Measurements from ENCODE around the gene MEX3A. TPM values are rescaled to one million over a fixed set of nuclear protein-coding genes. Genes with fewer than 3 reads are reported as not detected.
"Not testable (repeated sequence)": the region's sequence is repeated elsewhere in the genome, so short reads cannot be mapped to it uniquely, and the experiment has no call there.

Gene MEX3A
- total RNA-seq, 1 donor from 2014 or later, result 114 TPM

GRCh38 chr1:156050376-156050775, 31.9 kb downstream of the MEX3A start:
- TF ChIP-seq CTCF (IDR thresholded peaks at IDR 0.05; ENCODE audit: partially characterized antibody, unreplicated experiment), result no peak
- Mint-ChIP-seq H3K36me3 (ENCODE audit: unreplicated experiment) (peaks cover 1% of the 10 kb centered on the region), H3K4me1 (ENCODE audit: low read depth, unreplicated experiment) (no peaks in the 10 kb centered on the region), H3K9me3 (ENCODE audit: unreplicated experiment) (peaks cover 9% of the 10 kb centered on the region), H3K27ac (ENCODE audit: unreplicated experiment) (no peak overlapping the region), H3K4me3 (ENCODE audit: unreplicated experiment) (no peak overlapping the region), H3K27me3 (ENCODE audit: unreplicated experiment) (peaks cover 10% of the 10 kb centered on the region)
- DNase-seq, result no peak

GRCh38 chr1:156048663-156049258, 33.5 kb downstream of the MEX3A start:
- DNase-seq, result no peak
- peaks cover 7% of the 10 kb centered on the region for H3K9me3 Mint-ChIP-seq (ENCODE audit: unreplicated experiment)
- peaks cover 7% of the 10 kb centered on the region for H3K27me3 Mint-ChIP-seq (ENCODE audit: unreplicated experiment)
- no peak overlapping the region for H3K4me3 Mint-ChIP-seq (ENCODE audit: unreplicated experiment)
- H3K27ac Mint-ChIP-seq (ENCODE audit: unreplicated experiment), result no peak overlapping the region
- peaks cover 4% of the 10 kb centered on the region for H3K36me3 Mint-ChIP-seq (ENCODE audit: unreplicated experiment)
- H3K4me1 Mint-ChIP-seq (ENCODE audit: low read depth, unreplicated experiment), result no peaks in the 10 kb centered on the region
- no peak for TF ChIP-seq CTCF (IDR thresholded peaks at IDR 0.05; ENCODE audit: partially characterized antibody, unreplicated experiment)

DNA sequence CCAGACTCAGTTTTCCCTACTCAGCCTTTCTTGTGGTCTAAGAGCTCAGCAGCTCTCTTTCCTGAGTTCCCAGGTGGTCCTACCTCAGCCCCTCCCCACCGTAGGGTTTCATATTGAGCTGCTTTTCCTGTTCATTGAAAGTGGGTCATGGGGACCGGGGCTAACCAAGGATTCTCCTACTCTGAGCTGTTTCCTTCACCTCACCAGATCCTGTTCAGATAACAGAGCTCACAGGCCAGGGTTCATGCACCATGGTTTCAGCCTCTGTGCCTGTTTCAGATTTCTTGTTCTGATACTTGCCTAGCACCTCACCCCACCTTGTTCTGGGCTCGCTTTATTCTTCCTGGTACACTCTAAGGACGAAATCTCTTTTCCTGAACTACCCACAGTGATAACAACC, 37.2 kb downstream of the MEX3A start:
- TF ChIP-seq CTCF (IDR thresholded peaks at IDR 0.05; ENCODE audit: partially characterized antibody, unreplicated experiment), result no peak
- DNase-seq, result no peak
- Mint-ChIP-seq H3K27me3 (ENCODE audit: unreplicated experiment) (peaks cover under 1% of the 10 kb centered on the region), H3K27ac (ENCODE audit: unreplicated experiment) (no peak overlapping the region), H3K36me3 (ENCODE audit: unreplicated experiment) (peaks cover 8% of the 10 kb centered on the region), H3K4me3 (ENCODE audit: unreplicated experiment) (no peak overlapping the region), H3K4me1 (ENCODE audit: low read depth, unreplicated experiment) (no peaks in the 10 kb centered on the region), H3K9me3 (ENCODE audit: unreplicated experiment) (peaks cover 2% of the 10 kb centered on the region)

- Mint-ChIP-seq H3K4me3 (ENCODE audit: unreplicated experiment) (no peak overlapping the region), H3K27me3 (ENCODE audit: unreplicated experiment) (peaks cover 2% of the 10 kb centered on the region), H3K36me3 (ENCODE audit: unreplicated experiment) (peaks cover 8% of the 10 kb centered on the region), H3K9me3 (ENCODE audit: unreplicated experiment) (peaks cover 2% of the 10 kb centered on the region), H3K4me1 (ENCODE audit: low read depth, unreplicated experiment) (no peaks in the 10 kb centered on the region), H3K27ac (ENCODE audit: unreplicated experiment) (no peak overlapping the region)
- TF ChIP-seq CTCF (IDR thresholded peaks at IDR 0.05; ENCODE audit: partially characterized antibody, unreplicated experiment), result no peak
- DNase-seq, result no peak
These were observed 39.4 kb downstream of the MEX3A start for GRCh38 chr1:156042828-156043227.

GRCh38 chr1:156034991-156035390, 47.3 kb downstream of the MEX3A start:
- not testable (repeated sequence) for H3K27me3 Mint-ChIP-seq (ENCODE audit: unreplicated experiment); DNase-seq; H3K4me3 Mint-ChIP-seq (ENCODE audit: unreplicated experiment); H3K9me3 Mint-ChIP-seq (ENCODE audit: unreplicated experiment); H3K27ac Mint-ChIP-seq (ENCODE audit: unreplicated experiment); H3K36me3 Mint-ChIP-seq (ENCODE audit: unreplicated experiment); H3K4me1 Mint-ChIP-seq (ENCODE audit: low read depth, unreplicated experiment)

Measured in glutamatergic neuron (in vitro differentiated cells).